Lower leg skin (tissue), 3 donors: ENCODE measurements around the gene ZNF133.

Source experiments
- CTCF ChIP-seq, 3 donors: fragments of 450-650 bp; IDR thresholded peaks; one replicate each; pipeline ENCODE4 v1.5.1; 2016; ENCODE audit warnings: antibody characterized with exemption in 3 of 3, mild to moderate bottlenecking in 3 of 3, moderate library complexity in 2 of 3
- POLR2A ChIP-seq, 2 donors: fragments of 450-650 bp; IDR thresholded peaks; one replicate each; pipeline ENCODE4 v1.6.1; 2016 to 2017; ENCODE audit warnings: antibody characterized with exemption in 2 of 2, mild to moderate bottlenecking in 1 of 2, moderate library complexity in 1 of 2

GRCh38 chr20:18326990-18327389 lies 38.7 kb downstream of the ZNF133 start:
- TF ChIP-seq POLR2A (IDR thresholded peaks at IDR 0.05) (no peak), CTCF (IDR thresholded peaks at IDR 0.05) (no peak)
